Measurements from ENCODE around the gene RARA.
A peak's percentile ranks its signal among the peaks of the same experiment; 100 is the strongest.

RARA gene

GRCh38 chr17:40352779-40353394 lies 43.9 kb downstream of the RARA start:
- FAIRE-seq (no peak), DNase-seq (ENCODE audit: insufficient read length, low spot score) (no peak)

- peak; percentile 26 for FAIRE-seq
- no peak for DNase-seq (ENCODE audit: insufficient read length, low spot score)
These were observed 45.5 kb downstream of the RARA start for GRCh38 chr17:40354221-40355122.

- FAIRE-seq (peak; percentile 93), DNase-seq (ENCODE audit: insufficient read length, low spot score) (peak; percentile 81)
These were observed 46.3 kb downstream of the RARA start for GRCh38 chr17:40355123-40355803.

GRCh38 chr17:40355804-40356758 lies 47.1 kb downstream of the RARA start:
- FAIRE-seq (no peak), DNase-seq (ENCODE audit: insufficient read length, low spot score) (no peak)

GRCh38 chr17:40356990-40357881 lies 48.3 kb downstream of the RARA start:
- FAIRE-seq = no peak

GRCh38 chr17:40358323-40359038 lies 49.5 kb downstream of the RARA start:
- FAIRE-seq = peak; percentile 93

More at GRCh38 chr17:40356990-40357881, 48.3 kb downstream of the RARA start:
- no peak for DNase-seq (ENCODE audit: insufficient read length, low spot score)

GRCh38 chr17:40360091-40360490 lies 51.1 kb downstream of the RARA start:
- no peak for FAIRE-seq
- DNase-seq (ENCODE audit: insufficient read length, low spot score) = no peak

More at GRCh38 chr17:40358323-40359038, 49.5 kb downstream of the RARA start:
- peak; percentile 91 for DNase-seq (ENCODE audit: insufficient read length, low spot score)

GRCh38 chr17:40361063-40361924 lies 52.3 kb downstream of the RARA start:
- FAIRE-seq (no peak), DNase-seq (ENCODE audit: insufficient read length, low spot score) (no peak)

GRCh38 chr17:40361925-40362695 lies 53.1 kb downstream of the RARA start:
- FAIRE-seq (no peak), DNase-seq (ENCODE audit: insufficient read length, low spot score) (no peak)

- FAIRE-seq (peak; percentile 99), DNase-seq (ENCODE audit: insufficient read length, low spot score) (peak; percentile 93)
These were observed 53.7 kb downstream of the RARA start for GRCh38 chr17:40362696-40363110.

GRCh38 chr17:40363111-40363827 lies 54.3 kb downstream of the RARA start:
- FAIRE-seq (no peak), DNase-seq (ENCODE audit: insufficient read length, low spot score) (no peak)

GRCh38 chr17:40364121-40364861 lies 55.3 kb downstream of the RARA start, which contains the start of gene GJD3:
Gene GJD3 (minus strand): TSS chr17:40364737. CDS start chr17:40363815, 922 bp downstream.
- no peak for DNase-seq (ENCODE audit: insufficient read length, low spot score)
- FAIRE-seq = no peak

- FAIRE-seq = no peak
- no peak for DNase-seq (ENCODE audit: insufficient read length, low spot score)
These were observed 55.9 kb downstream of the RARA start for GRCh38 chr17:40364906-40365305.

- DNase-seq (ENCODE audit: insufficient read length, low spot score) = no peak
- peak; percentile 36 for FAIRE-seq
These were observed 57.3 kb downstream of the RARA start for GRCh38 chr17:40366076-40366860.
